ENCODE measurements around the gene PRDX1. TPM values are rescaled to one million over a fixed set of nuclear protein-coding genes. Genes with fewer than 3 reads are reported as not detected.

Gene PRDX1
- total and polyA plus RNA-seq, 2 of the 13 experiments (the other 11 are each of a cell fraction or from before 2014, with no cell fraction given), result 761 to 1,898 TPM

DNA sequence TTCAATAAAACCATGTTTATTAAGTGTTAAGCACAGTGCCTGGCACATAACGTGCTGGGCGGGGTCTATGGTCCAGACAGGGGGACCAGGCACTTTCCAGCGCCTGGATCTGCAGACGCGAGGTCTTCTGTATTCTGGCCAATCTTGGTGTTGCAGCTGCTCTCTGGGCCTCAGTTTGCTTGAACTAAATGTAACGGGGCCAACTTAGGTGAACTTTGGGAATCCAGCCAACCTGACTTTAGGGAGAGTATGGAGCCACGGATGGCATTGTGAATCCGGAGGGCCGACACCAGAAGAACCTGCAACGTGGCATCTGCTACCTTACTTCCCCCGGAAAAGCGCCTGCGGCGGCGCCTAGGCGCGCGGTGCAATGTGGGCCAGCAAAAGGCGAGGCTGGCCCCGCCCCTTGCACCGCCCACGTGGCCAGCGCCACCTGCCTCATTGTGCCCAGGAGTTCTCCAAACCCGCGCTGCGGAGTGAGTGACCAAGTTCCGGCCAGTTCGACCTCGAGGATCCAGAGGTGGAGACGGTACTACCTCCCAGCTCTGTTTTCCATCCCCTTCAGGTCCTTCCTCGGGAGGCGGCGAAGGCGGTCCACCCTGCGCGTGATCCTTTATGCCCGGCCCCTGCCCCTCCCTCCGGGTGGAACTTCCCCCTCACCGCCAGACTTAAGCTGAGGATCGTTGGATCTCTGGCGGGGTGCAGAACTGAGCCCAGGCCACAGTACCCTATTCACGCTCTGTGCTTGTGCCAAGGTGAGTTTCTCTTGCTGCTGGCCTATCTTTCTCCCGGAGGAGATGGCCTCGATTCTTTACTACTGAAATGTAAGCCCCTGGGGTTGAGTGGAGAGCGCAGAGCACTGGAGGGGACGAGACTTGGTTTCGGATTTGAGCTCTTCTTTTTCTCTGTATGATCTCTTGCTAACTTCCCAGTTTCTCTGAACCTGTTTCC is 29.0 kb upstream of the PRDX1 start, which contains the start of gene AKR1A1 (continued):
- no peak for TF ChIP-seq KIAA2018 (CRISPR knock-in tag; IDR thresholded peaks at IDR 0.05; ENCODE audit: borderline replicate concordance)
- no peak for TF ChIP-seq RFXANK (CRISPR knock-in tag; IDR thresholded peaks at IDR 0.05)
- TF ChIP-seq SP5 (CRISPR knock-in tag; IDR thresholded peaks at IDR 0.05; ENCODE audit: borderline replicate concordance, low read depth), result peak; percentile 74
- TF ChIP-seq MTA1 (CRISPR knock-in tag; IDR thresholded peaks at IDR 0.05; ENCODE audit: borderline replicate concordance), result peak; percentile 47; the same call in 1 of the 2 replicates
- TF ChIP-seq LRRFIP1 (CRISPR knock-in tag; conservative IDR thresholded peaks at IDR 0.05), result no peak
- TF ChIP-seq ATF7 (IDR thresholded peaks at IDR 0.05), result no peak
- no peak for TF ChIP-seq ATF7 (CRISPR knock-in tag; IDR thresholded peaks at IDR 0.05)
- no peak for TF ChIP-seq ZNF720 (CRISPR knock-in tag; IDR thresholded peaks at IDR 0.05)
- peak; percentile 59; the same call in 1 of the 2 replicates for TF ChIP-seq SOX5 (CRISPR knock-in tag; IDR thresholded peaks at IDR 0.05; ENCODE audit: borderline replicate concordance)
- TF ChIP-seq SMC3 (IDR thresholded peaks at IDR 0.05; ENCODE audit: low read length), result no peak; the same call in 1 of the 2 replicates
- TF ChIP-seq ZNF883 (CRISPR knock-in tag; IDR thresholded peaks at IDR 0.05; ENCODE audit: not compliant biosample characterization), result peak; percentile 89
- TF ChIP-seq TAF1 (CRISPR knock-in tag; IDR thresholded peaks at IDR 0.05), result peak; percentile 92
- TF ChIP-seq ZNF382 (CRISPR knock-in tag; IDR thresholded peaks at IDR 0.05; ENCODE audit: borderline replicate concordance), result no peak
- TF ChIP-seq EED (CRISPR knock-in tag; IDR thresholded peaks at IDR 0.05), result peak; percentile 38; the same call in 1 of the 2 replicates
- no peak for TF ChIP-seq ZNF549 (CRISPR knock-in tag; IDR thresholded peaks at IDR 0.05)
- TF ChIP-seq ZNF253 (CRISPR knock-in tag; IDR thresholded peaks at IDR 0.05; ENCODE audit: borderline replicate concordance), result no peak
- 0 out of 2 replicates have a peak, but pooled peaks have one; percentile 32 for TF ChIP-seq HOXA9 (CRISPR knock-in tag; IDR thresholded peaks at IDR 0.05; ENCODE audit: borderline replicate concordance)
- TF ChIP-seq SIN3B (IDR thresholded peaks at IDR 0.05; ENCODE audit: low read length), result 0 out of 2 replicates have a peak, but pooled peaks have one; percentile 33
- no peak; the same call in 1 of the 2 replicates for TF ChIP-seq TOE1 (CRISPR knock-in tag; IDR thresholded peaks at IDR 0.05)
- TF ChIP-seq ZNF7 (CRISPR knock-in tag; IDR thresholded peaks at IDR 0.05), result no peak

All from HepG2 (cell line).